Kidney epithelial cell (primary cell): ENCODE measurements around the gene SUGCT. TPM values are rescaled to one million over a fixed set of nuclear protein-coding genes. Genes with fewer than 3 reads are reported as not detected.
"Not testable (repeated sequence)": the region's sequence is repeated elsewhere in the genome, so short reads cannot be mapped to it uniquely, and the experiment has no call there.

ENCODE experiments used
- DNase-seq: peaks from one replicate; pipeline ENCODE4 v3.0.0-alpha.2; 2010; ENCODE audit warnings: low read depth
- H3K27me3 ChIP-seq: 2 replicates; pipeline ENCODE4 v1.6.0; 2011; ENCODE audit warnings: low read length; ENCODE audit not compliant: control insufficient read depth, insufficient read depth
- H3K36me3 ChIP-seq: 2 replicates; pipeline ENCODE4 v1.5.1; 2011; ENCODE audit warnings: low read length; ENCODE audit not compliant: control insufficient read depth, insufficient read depth
- H3K4me3 ChIP-seq: 2 replicates; pipeline ENCODE4 v1.5.1; 2011; ENCODE audit warnings: low read depth, mild to moderate bottlenecking, control low read depth, low read length
- total RNA-seq: library from RNA; depleted of rRNA; stranded (reverse); fragments of >200 nt; gene quantifications from 2 replicates; pipeline ENCODE4 v1.2.3, GENCODE V29; 2015
- TF ChIP-seq, protein P1 (sequence below): IDR thresholded peaks from 2 replicates; pipeline ENCODE4 v1.5.1; 2011; ENCODE audit warnings: mild to moderate bottlenecking, moderate library complexity, low read length, control low read depth, inconsistent platforms; ENCODE audit not compliant: insufficient read depth, poor library complexity, severe bottlenecking

The SUGCT gene
- total RNA-seq, 1 donor from 2014 or later: 4.0 TPM

GRCh38 chr7:40622941-40623501, 488.2 kb downstream of the SUGCT start:
- TF ChIP-seq, protein P1, sequence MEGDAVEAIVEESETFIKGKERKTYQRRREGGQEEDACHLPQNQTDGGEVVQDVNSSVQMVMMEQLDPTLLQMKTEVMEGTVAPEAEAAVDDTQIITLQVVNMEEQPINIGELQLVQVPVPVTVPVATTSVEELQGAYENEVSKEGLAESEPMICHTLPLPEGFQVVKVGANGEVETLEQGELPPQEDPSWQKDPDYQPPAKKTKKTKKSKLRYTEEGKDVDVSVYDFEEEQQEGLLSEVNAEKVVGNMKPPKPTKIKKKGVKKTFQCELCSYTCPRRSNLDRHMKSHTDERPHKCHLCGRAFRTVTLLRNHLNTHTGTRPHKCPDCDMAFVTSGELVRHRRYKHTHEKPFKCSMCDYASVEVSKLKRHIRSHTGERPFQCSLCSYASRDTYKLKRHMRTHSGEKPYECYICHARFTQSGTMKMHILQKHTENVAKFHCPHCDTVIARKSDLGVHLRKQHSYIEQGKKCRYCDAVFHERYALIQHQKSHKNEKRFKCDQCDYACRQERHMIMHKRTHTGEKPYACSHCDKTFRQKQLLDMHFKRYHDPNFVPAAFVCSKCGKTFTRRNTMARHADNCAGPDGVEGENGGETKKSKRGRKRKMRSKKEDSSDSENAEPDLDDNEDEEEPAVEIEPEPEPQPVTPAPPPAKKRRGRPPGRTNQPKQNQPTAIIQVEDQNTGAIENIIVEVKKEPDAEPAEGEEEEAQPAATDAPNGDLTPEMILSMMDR: no peak
- no peaks in the 10 kb centered on the region for H3K27me3 ChIP-seq
- no peak overlapping the region for H3K4me3 ChIP-seq
- H3K36me3 ChIP-seq: no peaks in the 10 kb centered on the region
- DNase-seq: no peak

DNA sequence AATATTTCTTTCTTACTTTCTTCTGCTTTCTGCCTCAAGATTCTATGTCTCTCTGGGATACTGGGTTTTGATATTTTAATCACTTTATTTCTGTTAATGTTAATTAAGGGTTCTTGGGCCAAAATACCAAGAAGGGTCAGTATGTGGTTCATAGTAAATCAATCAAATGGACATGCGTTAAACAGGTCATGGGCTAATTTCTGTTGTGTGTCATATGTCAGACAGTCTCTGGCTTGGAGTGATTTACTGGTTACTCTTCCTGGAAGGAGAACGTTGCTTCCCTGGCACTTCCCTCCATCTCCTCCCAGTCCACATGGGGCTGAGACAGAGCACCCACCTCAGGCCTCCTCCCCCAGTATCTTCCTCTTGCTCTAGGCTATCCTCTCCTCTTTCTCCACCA, 489.1 kb downstream of the SUGCT start:
- no peak overlapping the region for H3K4me3 ChIP-seq
- TF ChIP-seq, protein P1: no peak
- no peaks in the 10 kb centered on the region for H3K36me3 ChIP-seq
- no peaks in the 10 kb centered on the region for H3K27me3 ChIP-seq
- DNase-seq: no peak

GRCh38 chr7:40627361-40627760, 492.6 kb downstream of the SUGCT start:
- not testable (repeated sequence) for DNase-seq, H3K36me3 ChIP-seq, H3K27me3 ChIP-seq, H3K4me3 ChIP-seq

GRCh38 chr7:40629891-40630290, 495.1 kb downstream of the SUGCT start:
- H3K36me3 ChIP-seq: no peaks in the 10 kb centered on the region
- no peaks in the 10 kb centered on the region for H3K27me3 ChIP-seq
- H3K4me3 ChIP-seq: no peak overlapping the region
- DNase-seq: no peak
- TF ChIP-seq, protein P1: no peak

- TF ChIP-seq, protein P1: no peak
- Histone ChIP-seq H3K4me3 (no peak overlapping the region), H3K27me3 (no peaks in the 10 kb centered on the region), H3K36me3 (no peaks in the 10 kb centered on the region)
- DNase-seq: no peak
Measured at GRCh38 chr7:40634118-40634517, 499.3 kb downstream of the SUGCT start.

GRCh38 chr7:40638545-40639320, 503.9 kb downstream of the SUGCT start:
- TF ChIP-seq, protein P1: no peak
- H3K27me3 ChIP-seq: no peaks in the 10 kb centered on the region

More at GRCh38 chr7:40638545-40639320, 503.9 kb downstream of the SUGCT start:
- no peak overlapping the region for H3K4me3 ChIP-seq
- H3K36me3 ChIP-seq: no peaks in the 10 kb centered on the region
- no peak for DNase-seq
